ENCODE data around the gene ZC3H6. TPM values are rescaled to one million over a fixed set of nuclear protein-coding genes. Genes with fewer than 3 reads are reported as not detected.

The ZC3H6 gene
- total and polyA plus RNA-seq, 2 of the 13 experiments (the other 11 are each of a cell fraction or from before 2014, with no cell fraction given): 0.71 to 0.93 TPM

GRCh38 chr2:112314856-112315255, 39.5 kb downstream of the ZC3H6 start (continued):
- TF ChIP-seq MED13 (CRISPR knock-in tag; IDR thresholded peaks at IDR 0.05): 0 out of 2 replicates have a peak, but pooled peaks have one; percentile 22
- TF ChIP-seq ZNF142 (CRISPR knock-in tag; IDR thresholded peaks at IDR 0.05): no peak
- peak; percentile 85 for TF ChIP-seq THRA (CRISPR knock-in tag; IDR thresholded peaks at IDR 0.05; ENCODE audit: borderline replicate concordance)
- no peak for TF ChIP-seq ZNF670 (CRISPR knock-in tag; IDR thresholded peaks at IDR 0.05; ENCODE audit: borderline replicate concordance)
- TF ChIP-seq ZC3H13 (CRISPR knock-in tag; IDR thresholded peaks at IDR 0.05): no peak
- peak; percentile 74 for TF ChIP-seq FOXP1 (IDR thresholded peaks at IDR 0.05)
- peak; percentile 97 for TF ChIP-seq FOXP1 (CRISPR knock-in tag; IDR thresholded peaks at IDR 0.05)
- TF ChIP-seq ZNF558 (CRISPR knock-in tag; IDR thresholded peaks at IDR 0.05; ENCODE audit: borderline replicate concordance): no peak
- no peak for TF ChIP-seq SRY (CRISPR knock-in tag; IDR thresholded peaks at IDR 0.05)
- TF ChIP-seq PRDM15 (CRISPR knock-in tag; IDR thresholded peaks at IDR 0.05): no peak
- TF ChIP-seq MYC (CRISPR knock-in tag; IDR thresholded peaks at IDR 0.05; ENCODE audit: borderline replicate concordance): no peak
- no peak for TF ChIP-seq TEAD2 (CRISPR knock-in tag; IDR thresholded peaks at IDR 0.05)
- no peak for TF ChIP-seq GPN1 (CRISPR knock-in tag; IDR thresholded peaks at IDR 0.05; ENCODE audit: borderline replicate concordance)
- peak; percentile 93 for TF ChIP-seq RCOR2 (CRISPR knock-in tag; IDR thresholded peaks at IDR 0.05)
- TF ChIP-seq PAXIP1 (CRISPR knock-in tag; conservative IDR thresholded peaks at IDR 0.05): peak; percentile 99
- TF ChIP-seq SIX1 (CRISPR knock-in tag; IDR thresholded peaks at IDR 0.05; ENCODE audit: borderline replicate concordance): peak; percentile 100
